Panc1 (cell line): ENCODE measurements around the gene RAB30. TPM values are rescaled to one million over a fixed set of nuclear protein-coding genes. Genes with fewer than 3 reads are reported as not detected.

Experiments used
- ATAC-seq: fragments of 200-7000 bp; cut with Tn5 transposase; 2 replicates; pipeline ENCODE4 v1.9.1; 2020; ENCODE audit warnings: mild to moderate bottlenecking, moderate library complexity
- BruUV-seq: library from RNA; stranded (reverse); fragments of 400-500 nt; replicated peaks from 2 replicates; lab custom pipeline; 2021; lab: Mats Ljungman, UMichigan
- CTCF ChIA-PET: fragments of 300-600 bp; sonication (Branson Sonifier 250); formaldehyde crosslinking; loops from one replicate; lab custom pipeline; 2022; ENCODE audit warnings: antibody characterized with exemption; lab: Charles Lee
- POLR2A ChIA-PET: fragments of 300-600 bp; sonication (Branson Sonifier 250); formaldehyde crosslinking; loops from one replicate; lab custom pipeline; 2022; ENCODE audit warnings: antibody characterized with exemption; lab: Charles Lee
- DNase-seq: peaks from one replicate; pipeline ENCODE4 v3.0.0-alpha.2; 2010; ENCODE audit warnings: low read depth, low spot score
- H3K27ac ChIP-seq: 2 replicates; pipeline ENCODE4 v1.5.1; 2011; ENCODE audit warnings: mild to moderate bottlenecking, low read length, inconsistent platforms
- H3K27me3 ChIP-seq: fragments of 200-500 bp; sonication (Bioruptor generic); 2 replicates; pipeline ENCODE4 v1.6.0; 2014; ENCODE audit warnings: low read length, inconsistent platforms; ENCODE audit not compliant: control insufficient read depth, insufficient read depth
- H3K36me3 ChIP-seq: fragments of 200-500 bp; sonication (Bioruptor generic); 2 replicates; pipeline ENCODE4 v1.5.1; 2014; ENCODE audit warnings: inconsistent platforms, mild to moderate bottlenecking, low read length, moderate library complexity; ENCODE audit not compliant: control insufficient read depth, insufficient read depth
- H3K4me1 ChIP-seq: 2 replicates; pipeline ENCODE4 v1.5.1; 2011; ENCODE audit warnings: inconsistent platforms, mild to moderate bottlenecking, low read length, moderate library complexity; ENCODE audit not compliant: control insufficient read depth, insufficient read depth
- H3K4me3 ChIP-seq, 2 experiments: 2 replicates each; pipeline ENCODE4 v1.5.1; 2011 to 2012; ENCODE audit warnings: low read depth in 2 of 2, low read length in 2 of 2, mild to moderate bottlenecking in 2 of 2, inconsistent platforms in 1 of 2, moderate library complexity in 1 of 2
- H3K9me3 ChIP-seq: fragments of 200-500 bp; sonication (Bioruptor generic); 2 replicates; pipeline ENCODE4 v1.5.1; 2014; ENCODE audit warnings: low read depth, mild to moderate bottlenecking, inconsistent platforms, low read length, moderate library complexity; ENCODE audit not compliant: control insufficient read depth, insufficient read depth
- CTCF ChIP-seq: fragments of 450-650 bp; IDR thresholded peaks from 2 replicates; pipeline ENCODE4 v1.5.1; 2017; ENCODE audit warnings: mild to moderate bottlenecking
- POLR2AphosphoS5 ChIP-seq: IDR thresholded peaks from 2 replicates; pipeline ENCODE4 v1.6.1; 2012; ENCODE audit warnings: mild to moderate bottlenecking, low read depth, low read length, moderate library complexity
- REST ChIP-seq, 2 experiments: IDR thresholded peaks; 2 replicates each; pipeline ENCODE4 v1.6.1; 2011 to 2012; ENCODE audit warnings: low read depth in 2 of 2, control low read depth in 1 of 2, low read length in 1 of 2, mild to moderate bottlenecking in 1 of 2, moderate library complexity in 1 of 2; ENCODE audit not compliant: insufficient read depth in 1 of 2
- SIN3A ChIP-seq: IDR thresholded peaks from 2 replicates; pipeline ENCODE4 v1.6.1; 2012; ENCODE audit warnings: low read depth, mild to moderate bottlenecking, low read length, moderate library complexity, borderline replicate concordance; ENCODE audit not compliant: insufficient read depth
- TCF7L2 ChIP-seq: IDR thresholded peaks from 2 replicates; pipeline ENCODE4 v1.6.1; 2011; ENCODE audit warnings: mild to moderate bottlenecking, low read depth, low read length, inconsistent platforms
- in situ Hi-C: cut with HindIII; loops from 2 replicates; pipeline ENCODE4 v1.10.0; 2016; ENCODE audit warnings: low sequenced_read_pairs, low pct_unique_long_range_greater_than_20kb
- intact Hi-C: fragments of 100-400 bp; cut with micrococcal nuclease; formaldehyde crosslinking; loops from one replicate; pipeline ENCODE4 v1.10.0; 2022; ENCODE audit not compliant: unreplicated experiment
- total RNA-seq: library from RNA; stranded (reverse); gene quantifications from one replicate; pipeline ENCODE4 v1.2.1, GENCODE V29; 2021; ENCODE audit not compliant: unreplicated experiment

Gene RAB30
- total RNA-seq, 1 experiment from 2014 or later, result 19.0 TPM

GRCh38 chr11:83033972-83034672, 37.6 kb downstream of the RAB30 start:
- DNase-seq (no peak), ATAC-seq (peak; percentile 61)
- peak overlapping the region; percentile 29; the same call in 1 of the 2 replicates for H3K27ac ChIP-seq
- CTCF ChIA-PET, result no interaction called here
- no peaks in the 10 kb centered on the region for H3K9me3 ChIP-seq
- no peaks in the 10 kb centered on the region for H3K36me3 ChIP-seq
- intact Hi-C loops, result no loop called here
- no peak overlapping the region for H3K4me3 ChIP-seq
- H3K27me3 ChIP-seq, result no peaks in the 10 kb centered on the region
- peaks cover 21% of the 10 kb centered on the region for H3K4me1 ChIP-seq
- POLR2A ChIA-PET, result no interaction called here
- in situ Hi-C loops, result no loop called here
- no TSS peak for BruUV-seq
- TF ChIP-seq TCF7L2 (no peak), CTCF (no peak), REST (IDR thresholded peaks at IDR 0.05; ENCODE audit: insufficient read depth in 1 of 2, low read depth in 2 of 2, low read length in 1 of 2) (no peak), SIN3A (no peak), POLR2AphosphoS5 (no peak)

- intact Hi-C loops, result no loop called here
- CTCF ChIA-PET, result no interaction called here
- ATAC-seq, result no peak
- H3K4me3 ChIP-seq, result no peak overlapping the region
- POLR2A ChIA-PET, result no interaction called here
- H3K9me3 ChIP-seq, result no peaks in the 10 kb centered on the region
- no peaks in the 10 kb centered on the region for H3K36me3 ChIP-seq
- no TSS peak for BruUV-seq
- peaks cover 21% of the 10 kb centered on the region for H3K4me1 ChIP-seq
- in situ Hi-C loops, result no loop called here
- no peak overlapping the region for H3K27ac ChIP-seq
- H3K27me3 ChIP-seq, result no peaks in the 10 kb centered on the region
- DNase-seq, result no peak
- TF ChIP-seq CTCF, result no peak
- TF ChIP-seq SIN3A, result no peak
- no peak for TF ChIP-seq TCF7L2
- TF ChIP-seq POLR2AphosphoS5, result no peak
- no peak for TF ChIP-seq REST (IDR thresholded peaks at IDR 0.05; ENCODE audit: insufficient read depth in 1 of 2, low read depth in 2 of 2, low read length in 1 of 2)
Measured at GRCh38 chr11:83033371-83033770, 38.3 kb downstream of the RAB30 start.
